Nephron (organoid): ENCODE results near the gene NARS2.

Experiments
- H3K27ac Mint-ChIP-seq, 3 experiments: 2 replicates each; pipeline ENCODE4 v1.8.0; 2020; ENCODE audit warnings: mixed read lengths in 3 of 3, mild to moderate bottlenecking in 2 of 3, moderate library complexity in 1 of 3
- H3K27me3 Mint-ChIP-seq: 2 replicates; pipeline ENCODE4 v1.8.0; 2021; ENCODE audit warnings: low read depth, mild to moderate bottlenecking, moderate library complexity, mixed read lengths
- H3K36me3 Mint-ChIP-seq: 2 replicates; pipeline ENCODE4 v1.8.0; 2020; ENCODE audit warnings: low read depth, mixed read lengths
- H3K4me1 Mint-ChIP-seq: 2 replicates; pipeline ENCODE4 v1.8.0; 2020; ENCODE audit warnings: mixed read lengths
- H3K4me3 Mint-ChIP-seq, 3 experiments: 2 replicates each; pipeline ENCODE4 v1.8.0; 2020; ENCODE audit warnings: mild to moderate bottlenecking in 3 of 3, mixed read lengths in 3 of 3, moderate library complexity in 2 of 3
- H3K9me3 Mint-ChIP-seq: 2 replicates; pipeline ENCODE4 v1.8.0; 2020; ENCODE audit warnings: mixed read lengths
- CTCF ChIP-seq, 3 experiments: fragments of 200-600 bp; sonication (generic); IDR thresholded peaks; one replicate each; pipeline ENCODE4 v1.5.0; 2021; ENCODE audit warnings: antibody characterized with exemption in 3 of 3; ENCODE audit not compliant: unreplicated experiment in 3 of 3

NARS2 gene

GRCh38 chr11:78595436-78596130 is 20.9 kb upstream of the NARS2 start:
- H3K27me3 Mint-ChIP-seq, result no peaks in the 10 kb centered on the region
- no peaks in the 10 kb centered on the region for H3K36me3 Mint-ChIP-seq
- H3K4me3 Mint-ChIP-seq, result no peak overlapping the region
- TF ChIP-seq CTCF (IDR thresholded peaks at IDR 0.05; ENCODE audit: unreplicated experiment in 3 of 3), result no peak
- peaks cover 18% of the 10 kb centered on the region for H3K4me1 Mint-ChIP-seq
- peaks cover 5% of the 10 kb centered on the region for H3K9me3 Mint-ChIP-seq
- H3K27ac Mint-ChIP-seq, result peak overlapping the region in 2 of 3 experiments; percentile 17 to 80

GRCh38 chr11:78594814-78595213 is 20.1 kb upstream of the NARS2 start:
- Mint-ChIP-seq H3K27me3 (no peaks in the 10 kb centered on the region), H3K4me1 (peaks cover 18% of the 10 kb centered on the region), H3K36me3 (no peaks in the 10 kb centered on the region), H3K27ac (peak overlapping the region in 2 of 3 experiments; percentile 17 to 80), H3K4me3 (no peak overlapping the region), H3K9me3 (peaks cover 5% of the 10 kb centered on the region)
- no peak for TF ChIP-seq CTCF (IDR thresholded peaks at IDR 0.05; ENCODE audit: unreplicated experiment in 3 of 3)

GRCh38 chr11:78588517-78588916 is 13.9 kb upstream of the NARS2 start:
- H3K4me3 Mint-ChIP-seq, result no peak overlapping the region
- H3K36me3 Mint-ChIP-seq, result peaks cover 10% of the 10 kb centered on the region
- H3K9me3 Mint-ChIP-seq, result peaks cover 13% of the 10 kb centered on the region
- H3K27me3 Mint-ChIP-seq, result no peaks in the 10 kb centered on the region
- TF ChIP-seq CTCF (IDR thresholded peaks at IDR 0.05; ENCODE audit: unreplicated experiment in 3 of 3), result no peak
- no peaks in the 10 kb centered on the region for H3K4me1 Mint-ChIP-seq
- H3K27ac Mint-ChIP-seq, result no peak overlapping the region

GRCh38 chr11:78587446-78587845 is 12.8 kb upstream of the NARS2 start:
- no peak for TF ChIP-seq CTCF (IDR thresholded peaks at IDR 0.05; ENCODE audit: unreplicated experiment in 3 of 3)
- peaks cover 13% of the 10 kb centered on the region for H3K9me3 Mint-ChIP-seq
- no peaks in the 10 kb centered on the region for H3K27me3 Mint-ChIP-seq
- H3K4me3 Mint-ChIP-seq, result no peak overlapping the region
- H3K27ac Mint-ChIP-seq, result no peak overlapping the region
- H3K4me1 Mint-ChIP-seq, result no peaks in the 10 kb centered on the region
- H3K36me3 Mint-ChIP-seq, result peaks cover 10% of the 10 kb centered on the region

- Mint-ChIP-seq H3K9me3 (peaks cover 18% of the 10 kb centered on the region), H3K27me3 (no peaks in the 10 kb centered on the region)
Measured at GRCh38 chr11:78586452-78587046, 11.9 kb upstream of the NARS2 start.

More at GRCh38 chr11:78586452-78587046, 11.9 kb upstream of the NARS2 start:
- Mint-ChIP-seq H3K36me3 (peaks cover 10% of the 10 kb centered on the region), H3K27ac (no peak overlapping the region), H3K4me3 (no peak overlapping the region), H3K4me1 (no peaks in the 10 kb centered on the region)
- peak; percentile 18 to 46 (median 29) for TF ChIP-seq CTCF (IDR thresholded peaks at IDR 0.05; ENCODE audit: unreplicated experiment in 3 of 3)
